IPS DF 6.9 (cell line): ENCODE results near the gene DIP2C.

Experiments used
- DNase-seq: peaks from one replicate; pipeline ENCODE4 v3.0.0-alpha.2; 2013; ENCODE audit warnings: low read depth, low spot score
- H3K27ac ChIP-seq: one replicate; pipeline ENCODE4 v1.5.1; 2013; ENCODE audit warnings: low read length, control low read depth
- H3K27me3 ChIP-seq: 2 replicates; pipeline ENCODE4 v1.6.1; 2013; ENCODE audit warnings: mild to moderate bottlenecking, low read length; ENCODE audit not compliant: control insufficient read depth, insufficient read depth
- H3K36me3 ChIP-seq: 2 replicates; pipeline ENCODE4 v1.6.1; 2013; ENCODE audit warnings: low read length; ENCODE audit not compliant: control insufficient read depth, insufficient read depth
- H3K4me1 ChIP-seq: 2 replicates; pipeline ENCODE4 v1.6.1; 2013; ENCODE audit warnings: low read length; ENCODE audit not compliant: control insufficient read depth, insufficient read depth
- H3K4me3 ChIP-seq: 2 replicates; pipeline ENCODE4 v1.5.1; 2013; ENCODE audit warnings: mild to moderate bottlenecking, low read length
- H3K9me3 ChIP-seq: 2 replicates; pipeline ENCODE4 v1.6.1; 2013; ENCODE audit warnings: low read length, inconsistent platforms; ENCODE audit not compliant: control insufficient read depth, insufficient read depth
- WGBS: extraction: QIAGEN DNeasy Blood & Tissue Kit; methylation state at CpG from one replicate; pipeline ENCODE4 v1.1.7; 2013; ENCODE audit warnings: mixed read lengths, missing lambda C conversion rate; ENCODE audit not compliant: insufficient read length, insufficient coverage; 5-methylcytosine and 5-hydroxymethylcytosine counted together

DIP2C gene

DNA sequence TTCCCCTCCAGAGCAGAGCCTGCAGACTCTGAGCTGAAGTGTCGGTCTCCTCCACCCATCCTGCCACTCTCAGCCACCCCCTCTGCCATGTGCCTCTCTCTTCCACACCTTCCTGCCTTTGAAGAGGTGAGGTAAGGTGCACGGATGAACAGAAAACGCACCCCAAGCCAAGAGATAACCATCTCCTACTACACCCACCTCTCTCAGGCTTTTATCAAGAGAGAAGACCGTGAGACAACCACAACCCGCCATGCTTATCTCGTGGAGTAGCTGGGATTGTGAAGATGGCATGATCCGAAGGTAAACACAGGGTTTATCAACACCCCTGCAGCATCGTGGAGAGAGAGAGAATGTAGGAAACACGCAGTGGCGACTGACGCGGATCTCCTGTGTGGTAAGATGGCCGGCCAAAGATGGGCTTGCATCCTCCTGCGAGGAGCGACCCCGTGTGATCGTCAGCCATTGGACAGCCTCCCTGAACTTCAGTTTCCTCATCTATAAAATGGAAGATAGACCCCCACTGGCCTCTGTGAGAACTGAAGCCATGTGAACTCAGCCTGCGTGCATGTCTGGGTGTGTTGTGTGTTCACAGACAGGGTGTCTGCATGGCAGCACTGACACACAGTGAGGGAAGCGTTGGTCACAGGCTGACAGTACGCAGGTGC, 219.0 kb downstream of the DIP2C start:
- no peak overlapping the region for H3K27ac ChIP-seq
- no CpG with 5 or more reads among the region's 20 CpGs for WGBS
- peaks cover 3% of the 10 kb centered on the region; the same call in 1 of the 2 replicates for H3K36me3 ChIP-seq
- DNase-seq: no peak
- H3K4me1 ChIP-seq: 0 out of 2 replicates have a peak, but pooled peaks cover 1% of the 10 kb centered on the region
- no peak overlapping the region for H3K4me3 ChIP-seq
- H3K27me3 ChIP-seq: no peaks in the 10 kb centered on the region
- H3K9me3 ChIP-seq: no peaks in the 10 kb centered on the region

GRCh38 chr10:469947-470338, 219.5 kb downstream of the DIP2C start:
- Histone ChIP-seq H3K27ac (no peak overlapping the region), H3K4me3 (no peak overlapping the region), H3K4me1 (0 out of 2 replicates have a peak, but pooled peaks cover 1% of the 10 kb centered on the region), H3K36me3 (peaks cover 3% of the 10 kb centered on the region; the same call in 1 of the 2 replicates), H3K27me3 (no peaks in the 10 kb centered on the region), H3K9me3 (no peaks in the 10 kb centered on the region)
- 100% methylated on average over 3 of the region's 10 CpGs for WGBS
- no peak for DNase-seq

DNA sequence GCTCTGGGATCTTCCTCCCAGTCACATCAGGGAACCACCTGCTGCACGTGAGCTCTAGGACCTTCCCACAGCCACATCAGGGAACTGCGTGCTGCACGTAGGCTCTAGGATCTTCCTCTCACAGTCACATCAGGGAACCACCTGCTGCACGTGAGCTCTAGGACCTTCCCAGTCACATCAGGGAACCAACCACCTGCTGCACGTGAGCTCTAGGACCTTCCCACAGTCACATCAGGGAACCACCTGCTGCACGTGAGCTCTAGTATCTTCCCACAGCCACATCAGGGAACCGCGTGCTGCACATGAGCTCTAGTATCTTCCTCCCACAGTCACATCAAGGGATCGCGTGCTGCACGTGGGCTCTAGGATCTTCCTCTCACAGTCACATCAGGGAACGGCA, 229.7 kb downstream of the DIP2C start:
- H3K4me1 ChIP-seq: no peaks in the 10 kb centered on the region; the same call in 1 of the 2 replicates
- WGBS: no CpG with 5 or more reads among the region's 12 CpGs
- H3K4me3 ChIP-seq: no peak overlapping the region
- no peak for DNase-seq
- H3K27me3 ChIP-seq: no peaks in the 10 kb centered on the region
- H3K27ac ChIP-seq: no peak overlapping the region
- H3K36me3 ChIP-seq: no peaks in the 10 kb centered on the region
- H3K9me3 ChIP-seq: no peaks in the 10 kb centered on the region

DNA sequence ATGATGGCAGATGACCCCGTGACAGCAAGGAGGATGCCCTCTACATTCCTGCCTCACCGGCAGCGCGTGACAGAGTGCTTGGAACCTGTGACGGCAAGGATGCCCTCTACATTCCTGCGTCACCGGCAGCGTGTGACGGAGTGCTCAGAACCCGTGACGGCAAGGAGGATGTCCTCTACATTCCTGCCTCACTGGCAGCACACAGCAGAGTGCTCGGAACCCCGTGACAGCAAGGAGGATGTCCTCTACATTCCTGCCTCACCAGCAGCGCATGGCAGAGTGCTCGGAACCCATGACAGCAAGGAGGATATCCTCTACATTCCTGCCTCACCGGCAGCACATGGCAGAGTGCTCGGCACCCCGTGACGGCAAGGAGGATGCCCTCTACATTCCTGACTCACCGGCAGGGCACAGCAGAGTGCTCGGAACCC, 231.0 kb downstream of the DIP2C start:
- no peak for DNase-seq
- H3K27ac ChIP-seq: no peak overlapping the region
- H3K4me3 ChIP-seq: no peak overlapping the region
- H3K4me1 ChIP-seq: no peaks in the 10 kb centered on the region; the same call in 1 of the 2 replicates
- no peaks in the 10 kb centered on the region for H3K27me3 ChIP-seq
- no CpG with 5 or more reads among the region's 21 CpGs for WGBS
- no peaks in the 10 kb centered on the region for H3K36me3 ChIP-seq
- no peaks in the 10 kb centered on the region for H3K9me3 ChIP-seq

DNA sequence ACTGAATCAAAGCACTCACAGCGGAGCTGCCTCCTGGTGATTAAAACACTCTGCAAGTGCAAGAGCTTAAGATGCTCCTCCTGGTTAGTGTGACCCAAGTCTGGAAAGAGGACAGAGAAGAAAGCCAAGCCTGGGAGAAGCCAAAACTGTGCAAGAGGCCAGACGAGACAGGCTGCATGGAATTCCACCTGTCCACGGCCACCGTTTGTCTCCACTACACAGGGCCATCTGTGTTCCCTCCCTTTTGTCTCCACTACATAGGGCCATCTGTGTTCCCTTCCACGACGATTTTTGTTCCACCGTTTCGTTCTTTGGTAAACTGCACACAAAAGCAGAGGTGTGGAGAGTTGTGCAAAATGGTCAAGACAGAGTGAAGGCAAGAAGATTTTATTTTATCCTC, 233.0 kb downstream of the DIP2C start:
- no peaks in the 10 kb centered on the region; the same call in 1 of the 2 replicates for H3K4me1 ChIP-seq
- H3K27ac ChIP-seq: no peak overlapping the region

DNA sequence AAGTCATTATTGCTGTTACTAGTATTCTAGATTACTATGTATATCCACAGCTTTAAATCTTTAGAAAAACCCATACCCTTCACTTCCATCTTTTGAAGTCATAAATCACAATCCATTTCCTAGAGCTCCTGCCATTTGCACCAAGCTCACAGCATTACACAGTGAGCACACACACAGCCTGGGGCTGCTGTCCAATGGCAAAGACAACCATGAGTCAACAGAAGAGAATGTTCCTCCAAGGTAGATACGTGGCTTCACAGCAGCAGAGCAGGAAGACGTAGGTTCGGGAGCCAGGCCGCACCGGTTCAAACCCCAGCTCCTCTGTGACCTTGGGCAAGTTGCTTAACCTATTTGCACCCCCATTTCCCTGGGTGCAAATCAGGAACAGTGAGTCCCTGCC, 234.6 kb downstream of the DIP2C start:
- Histone ChIP-seq H3K36me3 (no peaks in the 10 kb centered on the region), H3K4me1 (no peaks in the 10 kb centered on the region; the same call in 1 of the 2 replicates), H3K27me3 (no peaks in the 10 kb centered on the region), H3K27ac (no peak overlapping the region), H3K4me3 (no peak overlapping the region), H3K9me3 (no peaks in the 10 kb centered on the region)
- no CpG with 5 or more reads among the region's 5 CpGs for WGBS
- DNase-seq: no peak

More for the DNA sequence above, 233.0 kb downstream of the DIP2C start:
- no peak for DNase-seq
- Histone ChIP-seq H3K4me3 (no peak overlapping the region), H3K27me3 (no peaks in the 10 kb centered on the region), H3K36me3 (no peaks in the 10 kb centered on the region), H3K9me3 (no peaks in the 10 kb centered on the region)
- no CpG with 5 or more reads among the region's 8 CpGs for WGBS

GRCh38 chr10:453647-454046, 235.8 kb downstream of the DIP2C start:
- WGBS: no CpG with 5 or more reads among the region's 3 CpGs
- Histone ChIP-seq H3K9me3 (no peaks in the 10 kb centered on the region), H3K4me3 (no peak overlapping the region), H3K27me3 (no peaks in the 10 kb centered on the region), H3K36me3 (no peaks in the 10 kb centered on the region), H3K27ac (no peak overlapping the region), H3K4me1 (no peaks in the 10 kb centered on the region; the same call in 1 of the 2 replicates)
- DNase-seq: no peak

DNA sequence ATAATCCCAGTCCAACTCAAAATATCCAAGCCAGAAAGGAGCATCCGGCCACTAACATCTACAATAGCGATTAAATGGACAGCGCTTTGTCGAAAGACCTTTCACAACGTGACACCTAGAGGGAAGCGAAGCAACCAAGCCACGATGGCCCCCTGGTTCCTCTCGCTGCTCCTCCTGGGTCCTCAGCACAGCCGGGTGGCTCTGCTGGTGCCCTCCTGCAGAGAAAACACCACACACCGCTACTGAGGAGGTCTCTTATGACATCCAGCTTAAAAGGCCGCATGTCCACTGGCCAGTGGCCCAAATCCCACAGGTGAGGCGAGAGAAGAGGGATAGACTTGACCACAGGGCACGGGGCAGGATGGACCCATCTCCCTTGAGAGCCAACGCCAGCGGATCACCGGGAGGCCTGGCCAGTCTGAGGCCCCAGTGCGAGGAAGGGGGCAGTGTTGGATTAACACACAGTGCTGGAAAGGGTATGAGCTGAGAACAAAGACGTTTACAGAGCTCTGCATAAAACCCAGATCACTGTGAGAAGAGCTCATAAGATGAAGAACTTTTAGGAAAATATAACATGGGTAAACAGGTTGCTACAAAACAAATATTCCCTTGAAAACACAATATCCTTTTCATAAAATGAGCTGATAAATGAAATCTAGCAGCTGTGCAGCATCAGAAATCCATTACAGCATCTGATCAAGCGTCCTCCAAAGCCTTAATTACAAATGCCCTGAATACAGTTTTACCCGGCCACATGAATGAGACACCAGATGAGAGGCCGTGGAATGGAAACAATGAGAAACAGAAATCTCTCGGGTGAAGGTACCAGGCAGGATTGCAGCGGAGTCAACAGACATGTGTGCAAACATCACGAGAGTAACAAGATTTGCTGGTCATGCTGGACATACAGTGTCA, 236.7 kb downstream of the DIP2C start:
- Histone ChIP-seq H3K9me3 (no peaks in the 10 kb centered on the region), H3K4me1 (no peaks in the 10 kb centered on the region; the same call in 1 of the 2 replicates), H3K4me3 (no peak overlapping the region), H3K27ac (no peak overlapping the region), H3K27me3 (no peaks in the 10 kb centered on the region), H3K36me3 (no peaks in the 10 kb centered on the region)
- no peak for DNase-seq
- no CpG with 5 or more reads among the region's 24 CpGs for WGBS

DNA sequence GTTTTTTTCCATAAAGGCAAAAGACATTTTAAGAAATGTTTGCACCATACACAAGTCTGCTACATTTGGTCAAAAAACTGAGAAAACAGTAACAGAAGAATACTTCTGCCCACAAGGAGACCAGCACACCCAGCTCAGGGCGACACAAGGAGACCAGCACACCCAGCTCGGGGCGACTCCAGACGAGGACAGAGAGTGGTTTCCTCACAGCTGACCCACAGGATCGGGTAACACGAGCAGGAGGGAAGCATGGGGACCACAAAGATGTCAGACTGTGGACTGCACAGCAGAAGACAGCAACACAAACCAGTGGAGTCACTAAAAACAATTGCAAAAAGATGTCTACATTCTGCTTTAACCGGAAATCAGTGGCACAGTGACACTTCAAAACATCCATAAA, 237.6 kb downstream of the DIP2C start:
- Histone ChIP-seq H3K36me3 (no peaks in the 10 kb centered on the region), H3K9me3 (no peaks in the 10 kb centered on the region), H3K4me3 (no peak overlapping the region), H3K4me1 (no peaks in the 10 kb centered on the region), H3K27me3 (no peaks in the 10 kb centered on the region), H3K27ac (no peak overlapping the region)
- no peak for DNase-seq
- no CpG with 5 or more reads among the region's 7 CpGs for WGBS

GRCh38 chr10:451021-451471, 238.4 kb downstream of the DIP2C start:
- Histone ChIP-seq H3K36me3 (no peaks in the 10 kb centered on the region), H3K27me3 (no peaks in the 10 kb centered on the region), H3K27ac (no peak overlapping the region), H3K4me1 (no peaks in the 10 kb centered on the region), H3K4me3 (no peak overlapping the region), H3K9me3 (no peaks in the 10 kb centered on the region)
- DNase-seq: no peak
- WGBS: no CpG with 5 or more reads among the region's 11 CpGs
